ENCODE data around the gene RAB29.

Gene RAB29

GRCh38 chr1:205794011-205794730, 18.9 kb upstream of the RAB29 start:
- DNase-seq: no peak

GRCh38 chr1:205792961-205793673, 17.8 kb upstream of the RAB29 start:
- no peak for DNase-seq

- DNase-seq: no peak
These were observed 17.2 kb upstream of the RAB29 start for GRCh38 chr1:205792481-205792881.

GRCh38 chr1:205791568-205792180, 16.4 kb upstream of the RAB29 start:
- DNase-seq: peak; percentile 62 to 67

GRCh38 chr1:205787287-205787916, 12.1 kb upstream of the RAB29 start:
- no peak for DNase-seq

- DNase-seq: no peak
These were observed 11.3 kb upstream of the RAB29 start for GRCh38 chr1:205786601-205787000.

GRCh38 chr1:205785446-205785845, 10.2 kb upstream of the RAB29 start:
- DNase-seq: no peak

GRCh38 chr1:205783904-205784303, 8.6 kb upstream of the RAB29 start:
- no peak for DNase-seq

- DNase-seq: no peak
These were observed 8.1 kb upstream of the RAB29 start for GRCh38 chr1:205783433-205783795.

- DNase-seq: no peak
These were observed 7.5 kb upstream of the RAB29 start for GRCh38 chr1:205782627-205783432.

GRCh38 chr1:205780335-205780734, 5.1 kb upstream of the RAB29 start:
- no peak for DNase-seq

GRCh38 chr1:205777994-205778393, 2.7 kb upstream of the RAB29 start:
- DNase-seq: no peak

GRCh38 chr1:205775717-205776056, 405 bp upstream of the RAB29 start:
- DNase-seq: no peak

- peak; percentile 32 to 39 for DNase-seq
These were observed 876 bp downstream of the RAB29 start for GRCh38 chr1:205774198-205775014.

GRCh38 chr1:205772607-205773032, 2.7 kb downstream of the RAB29 start:
- no peak for DNase-seq

GRCh38 chr1:205770618-205771017, 4.7 kb downstream of the RAB29 start:
- DNase-seq: no peak

GRCh38 chr1:205769641-205770365, 5.5 kb downstream of the RAB29 start:
- DNase-seq: no peak

- no peak for DNase-seq
These were observed 8.0 kb downstream of the RAB29 start for GRCh38 chr1:205767248-205767647.

- DNase-seq: no peak
These were observed 8.7 kb downstream of the RAB29 start for GRCh38 chr1:205766570-205766969.

GRCh38 chr1:205766038-205766437, 9.2 kb downstream of the RAB29 start:
- no peak for DNase-seq

GRCh38 chr1:205764578-205764977, 10.7 kb downstream of the RAB29 start:
- DNase-seq: no peak

Data from stimulated activated CD4-positive, alpha-beta T cell treated with anti-CD3 and anti-CD28 coated beads, Interleukin-2, amount 100 ng/mL, for 24 hours (primary cell).